Activated T-cell treated with anti-CD3 and anti-CD28 coated beads for 1 hour (primary cell): ENCODE results near the gene HOXC6.
"Not testable (repeated sequence)": the region's sequence is repeated elsewhere in the genome, so short reads cannot be mapped to it uniquely, and the experiment has no call there.

Experiments used
- DNase-seq: peaks from one replicate; pipeline ENCODE4 v3.0.0-alpha.2; 2020; ENCODE audit warnings: low read depth

HOXC6 gene

GRCh38 chr12:54030442-54030801, 2.2 kb downstream of the HOXC6 start:
- no peak for DNase-seq

GRCh38 chr12:54030889-54031471, 2.7 kb downstream of the HOXC6 start:
- DNase-seq: no peak

GRCh38 chr12:54031480-54031879, 3.2 kb downstream of the HOXC6 start:
- DNase-seq: no peak

GRCh38 chr12:54032086-54032619, 3.9 kb downstream of the HOXC6 start:
- no peak for DNase-seq

GRCh38 chr12:54032627-54033100, 4.4 kb downstream of the HOXC6 start, which contains the start of gene HOXC5:
Gene HOXC5 (plus strand): TSS chr12:54033050. CDS start chr12:54033123, 73 bp downstream.
- peak; percentile 43 for DNase-seq

GRCh38 chr12:54033106-54033979, 5.1 kb downstream of the HOXC6 start:
- DNase-seq: no peak

GRCh38 chr12:54033980-54034784, 5.9 kb downstream of the HOXC6 start:
- DNase-seq: no peak

- DNase-seq: no peak
Observed at GRCh38 chr12:54034785-54035310, 6.6 kb downstream of the HOXC6 start.

- no peak for DNase-seq
Observed at GRCh38 chr12:54035568-54036264, 7.5 kb downstream of the HOXC6 start.

GRCh38 chr12:54036620-54037359, 8.6 kb downstream of the HOXC6 start:
- DNase-seq: no peak

- no peak for DNase-seq
Observed at GRCh38 chr12:54037360-54038283, 9.4 kb downstream of the HOXC6 start.

GRCh38 chr12:54038284-54038870, 10.1 kb downstream of the HOXC6 start:
- DNase-seq: no peak

- no peak for DNase-seq
Observed at GRCh38 chr12:54038871-54039414, 10.7 kb downstream of the HOXC6 start.

GRCh38 chr12:54039417-54040147, 11.3 kb downstream of the HOXC6 start:
- DNase-seq: no peak

- DNase-seq: no peak
Observed at GRCh38 chr12:54040148-54040494, 11.9 kb downstream of the HOXC6 start.

GRCh38 chr12:54040648-54041047, 12.4 kb downstream of the HOXC6 start:
- no peak for DNase-seq

GRCh38 chr12:54041097-54041690, 13.0 kb downstream of the HOXC6 start:
- DNase-seq: no peak

GRCh38 chr12:54042033-54042432, 13.8 kb downstream of the HOXC6 start:
- not testable (repeated sequence) for DNase-seq
